Measurements from ENCODE around the gene DMBT1. TPM values are rescaled to one million over a fixed set of nuclear protein-coding genes. Genes with fewer than 3 reads are reported as not detected.

Gene DMBT1
- total RNA-seq, 1 donor from 2014 or later = not detected

GRCh38 chr10:122660696-122661095 is 100.1 kb downstream of the DMBT1 start:
- Histone ChIP-seq H3K9me3 (ENCODE audit: insufficient read depth, low read depth, low read length) (no peaks in the 10 kb centered on the region), H3K27ac (ENCODE audit: low read depth, low read length) (no peak overlapping the region), H3K79me2 (ENCODE audit: insufficient read depth, low read length) (no peaks in the 10 kb centered on the region), H3K4me2 (ENCODE audit: low read length) (no peak overlapping the region), H3K4me1 (ENCODE audit: insufficient read depth, low read length) (no peaks in the 10 kb centered on the region), H3K36me3 (ENCODE audit: insufficient read depth, low read length) (no peaks in the 10 kb centered on the region), H3K4me3 (ENCODE audit: insufficient read depth, low read depth, low read length) (no peak overlapping the region), H2AFZ (ENCODE audit: low read depth, low read length) (no peak overlapping the region), H3K9ac (ENCODE audit: low read length) (no peak overlapping the region), H4K20me1 (ENCODE audit: insufficient read depth, low read length) (no peaks in the 10 kb centered on the region), H3K27me3 (ENCODE audit: insufficient read depth, low read length) (no peaks in the 10 kb centered on the region)
- Mint-ChIP-seq H3K27ac (ENCODE audit: unreplicated experiment) (no peak overlapping the region), H3K27me3 (ENCODE audit: low read depth, unreplicated experiment) (peaks cover 35% of the 10 kb centered on the region), H3K36me3 (ENCODE audit: low read depth, unreplicated experiment) (no peaks in the 10 kb centered on the region), H3K4me3 (ENCODE audit: unreplicated experiment) (no peak overlapping the region), H3K9me3 (ENCODE audit: unreplicated experiment) (peaks cover 2% of the 10 kb centered on the region), H3K4me1 (ENCODE audit: low read depth, unreplicated experiment) (peaks cover 6% of the 10 kb centered on the region)
- no peak for DNase-seq (ENCODE audit: low read depth)
- no peak for FAIRE-seq
- no peak for TF ChIP-seq CTCF (IDR thresholded peaks at IDR 0.05; ENCODE audit: insufficient read depth, low read depth, low read length)
- TF ChIP-seq EZH2 (IDR thresholded peaks at IDR 0.05; ENCODE audit: insufficient read depth, low read length) = no peak

- Histone ChIP-seq H4K20me1 (ENCODE audit: insufficient read depth, low read length) (no peaks in the 10 kb centered on the region), H3K79me2 (ENCODE audit: insufficient read depth, low read length) (no peaks in the 10 kb centered on the region), H2AFZ (ENCODE audit: low read depth, low read length) (no peak overlapping the region), H3K27me3 (ENCODE audit: insufficient read depth, low read length) (no peaks in the 10 kb centered on the region), H3K4me2 (ENCODE audit: low read length) (no peak overlapping the region), H3K27ac (ENCODE audit: low read depth, low read length) (no peak overlapping the region), H3K9me3 (ENCODE audit: insufficient read depth, low read depth, low read length) (no peaks in the 10 kb centered on the region), H3K9ac (ENCODE audit: low read length) (no peak overlapping the region), H3K4me3 (ENCODE audit: insufficient read depth, low read depth, low read length) (no peak overlapping the region), H3K4me1 (ENCODE audit: insufficient read depth, low read length) (no peaks in the 10 kb centered on the region), H3K36me3 (ENCODE audit: insufficient read depth, low read length) (no peaks in the 10 kb centered on the region)
- H3K36me3 Mint-ChIP-seq (ENCODE audit: low read depth, unreplicated experiment) = no peaks in the 10 kb centered on the region
- no peak overlapping the region for H3K27ac Mint-ChIP-seq (ENCODE audit: unreplicated experiment)
- H3K9me3 Mint-ChIP-seq (ENCODE audit: unreplicated experiment) = peaks cover 2% of the 10 kb centered on the region
- H3K27me3 Mint-ChIP-seq (ENCODE audit: low read depth, unreplicated experiment) = peaks cover 31% of the 10 kb centered on the region
- H3K4me3 Mint-ChIP-seq (ENCODE audit: unreplicated experiment) = no peak overlapping the region
- DNase-seq (ENCODE audit: low read depth) = no peak
- H3K4me1 Mint-ChIP-seq (ENCODE audit: low read depth, unreplicated experiment) = peaks cover 6% of the 10 kb centered on the region
- no peak for FAIRE-seq
- no peak for TF ChIP-seq EZH2 (IDR thresholded peaks at IDR 0.05; ENCODE audit: insufficient read depth, low read length)
- TF ChIP-seq CTCF (IDR thresholded peaks at IDR 0.05; ENCODE audit: insufficient read depth, low read depth, low read length) = no peak
These were observed 101.7 kb downstream of the DMBT1 start for GRCh38 chr10:122662231-122662630.

- H3K36me3 ChIP-seq (ENCODE audit: insufficient read depth, low read length) = no peaks in the 10 kb centered on the region
- DNase-seq (ENCODE audit: low read depth) (no peak), FAIRE-seq (no peak)
- H3K9me3 ChIP-seq (ENCODE audit: insufficient read depth, low read depth, low read length) = no peaks in the 10 kb centered on the region
- H3K4me1 ChIP-seq (ENCODE audit: insufficient read depth, low read length) = no peaks in the 10 kb centered on the region
- no peak overlapping the region for H3K4me3 ChIP-seq (ENCODE audit: insufficient read depth, low read depth, low read length)
- Mint-ChIP-seq H3K4me3 (ENCODE audit: unreplicated experiment) (no peak overlapping the region), H3K9me3 (ENCODE audit: unreplicated experiment) (no peaks in the 10 kb centered on the region), H3K27ac (ENCODE audit: unreplicated experiment) (no peak overlapping the region), H3K27me3 (ENCODE audit: low read depth, unreplicated experiment) (peaks cover 31% of the 10 kb centered on the region), H3K36me3 (ENCODE audit: low read depth, unreplicated experiment) (no peaks in the 10 kb centered on the region), H3K4me1 (ENCODE audit: low read depth, unreplicated experiment) (peaks cover 5% of the 10 kb centered on the region)
- no peak for TF ChIP-seq CTCF (IDR thresholded peaks at IDR 0.05; ENCODE audit: insufficient read depth, low read depth, low read length)
- no peak for TF ChIP-seq EZH2 (IDR thresholded peaks at IDR 0.05; ENCODE audit: insufficient read depth, low read length)
- no peak overlapping the region for H3K4me2 ChIP-seq (ENCODE audit: low read length)
- H2AFZ ChIP-seq (ENCODE audit: low read depth, low read length) = no peak overlapping the region
- H3K27me3 ChIP-seq (ENCODE audit: insufficient read depth, low read length) = no peaks in the 10 kb centered on the region
- no peaks in the 10 kb centered on the region for H3K79me2 ChIP-seq (ENCODE audit: insufficient read depth, low read length)
- H3K9ac ChIP-seq (ENCODE audit: low read length) = no peak overlapping the region
- no peak overlapping the region for H3K27ac ChIP-seq (ENCODE audit: low read depth, low read length)
- H4K20me1 ChIP-seq (ENCODE audit: insufficient read depth, low read length) = no peaks in the 10 kb centered on the region
These were observed 103.1 kb downstream of the DMBT1 start for GRCh38 chr10:122663516-122664130.
